NT2/D1 (cell line): ENCODE data around the gene NECTIN1.

Experiments used
- SUZ12 ChIP-seq: IDR thresholded peaks from 2 replicates; pipeline ENCODE4 v1.6.1; 2011; ENCODE audit not compliant: insufficient read length, insufficient read depth; ENCODE audit errors: extremely low read depth
- YY1 ChIP-seq: IDR thresholded peaks from 2 replicates; pipeline ENCODE4 v1.6.1; 2011; ENCODE audit not compliant: insufficient read length, insufficient read depth

- TF ChIP-seq YY1 (no peak), SUZ12 (no peak)
Measured at GRCh38 chr11:119708384-119708783, 20.6 kb downstream of the NECTIN1 start.
